T-helper 2 cell (primary cell): ENCODE results near the gene ITGB2.

ENCODE experiments used
- DNase-seq, 5 experiments: peaks; one replicate each; pipeline versions ENCODE4 v3.0.0 to v3.0.0-alpha.2; 2012 to 2022

ITGB2 gene

GRCh38 chr21:44867464-44867863 lies 53.2 kb downstream of the ITGB2 start:
- no peak for DNase-seq

GRCh38 chr21:44866780-44867179 lies 53.9 kb downstream of the ITGB2 start:
- no peak for DNase-seq

- peak in 1 of 5 experiments; percentile 62 for DNase-seq
Measured at GRCh38 chr21:44865561-44866280, 55.0 kb downstream of the ITGB2 start.

GRCh38 chr21:44862869-44863685 lies 57.6 kb downstream of the ITGB2 start:
- no peak for DNase-seq

- no peak for DNase-seq
Measured at GRCh38 chr21:44858791-44859190, 61.9 kb downstream of the ITGB2 start.

- no peak for DNase-seq
Measured at GRCh38 chr21:44858291-44858690, 62.4 kb downstream of the ITGB2 start.

- no peak for DNase-seq
Measured at GRCh38 chr21:44857127-44857892, 63.4 kb downstream of the ITGB2 start.

GRCh38 chr21:44856131-44856530 lies 64.6 kb downstream of the ITGB2 start:
- DNase-seq: no peak

- no peak for DNase-seq
Measured at GRCh38 chr21:44855572-44855971, 65.1 kb downstream of the ITGB2 start.

- DNase-seq: no peak
Measured at GRCh38 chr21:44854664-44855446, 65.8 kb downstream of the ITGB2 start.

GRCh38 chr21:44854391-44854663 lies 66.4 kb downstream of the ITGB2 start:
- DNase-seq: peak in 1 of 5 experiments; percentile 31

- DNase-seq: no peak
Measured at GRCh38 chr21:44853601-44854390, 66.9 kb downstream of the ITGB2 start.

- DNase-seq: no peak
Measured at GRCh38 chr21:44850905-44851657, 69.6 kb downstream of the ITGB2 start.

- no peak for DNase-seq
Measured at GRCh38 chr21:44850208-44850800, 70.4 kb downstream of the ITGB2 start.

GRCh38 chr21:44849616-44850130 lies 71.0 kb downstream of the ITGB2 start:
- DNase-seq: no peak

- no peak for DNase-seq
Measured at GRCh38 chr21:44848821-44849521, 71.7 kb downstream of the ITGB2 start.

- DNase-seq: no peak
Measured at GRCh38 chr21:44847261-44848056, 73.2 kb downstream of the ITGB2 start.

GRCh38 chr21:44846485-44847260 lies 74.0 kb downstream of the ITGB2 start:
- peak in 1 of 5 experiments; percentile 40 for DNase-seq
